SK-N-SH treated with all-trans-retinoic acid at 6 μM for 48 hours (cell line): ENCODE data around the gene SAMD13.

Experiments used
- ATAC-seq: fragments of 200-7000 bp; cut with Tn5 transposase; 3 replicates; pipeline ENCODE4 v1.9.1; 2020; ENCODE audit warnings: mild to moderate bottlenecking, moderate library complexity
- ARNTL ChIP-seq: fragments of 450-650 bp; formaldehyde crosslinking; IDR thresholded peaks from 2 replicates; pipeline ENCODE4 v1.5.0; 2020; ENCODE audit warnings: low read depth, mild to moderate bottlenecking, moderate library complexity, borderline replicate concordance
- BACH2 ChIP-seq: fragments of 250-450 bp; sonication (Bioruptor Pico); IDR thresholded peaks from 2 replicates; pipeline ENCODE4 v1.9.0; 2021; ENCODE audit warnings: mild to moderate bottlenecking, borderline replicate concordance
- CSDC2 ChIP-seq: fragments of 250-450 bp; sonication (Bioruptor Pico); IDR thresholded peaks from 2 replicates; pipeline ENCODE4 v1.5.0; 2020; ENCODE audit warnings: mild to moderate bottlenecking, moderate library complexity
- ESRRG ChIP-seq: fragments of 250-450 bp; sonication (Bioruptor Pico); IDR thresholded peaks from 2 replicates; pipeline ENCODE4 v1.6.1; 2021; ENCODE audit warnings: mild to moderate bottlenecking
- GLIS3 ChIP-seq: fragments of 250-450 bp; sonication (Bioruptor Pico); IDR thresholded peaks from 2 replicates; pipeline ENCODE4 v1.5.0; 2020; ENCODE audit warnings: mild to moderate bottlenecking, moderate library complexity
- ISL1 ChIP-seq: fragments of 250-450 bp; sonication (Bioruptor Pico); IDR thresholded peaks from 2 replicates; pipeline ENCODE4 v2.1.2; 2022; ENCODE audit warnings: mild to moderate bottlenecking, moderate library complexity
- OSR1 ChIP-seq: fragments of 250-450 bp; sonication (Bioruptor Pico); IDR thresholded peaks from 2 replicates; pipeline ENCODE4 v1.8.0; 2022; ENCODE audit warnings: moderate library complexity, mild to moderate bottlenecking, inconsistent platforms
- PATZ1 ChIP-seq: fragments of 250-450 bp; sonication (Bioruptor Pico); IDR thresholded peaks from 2 replicates; pipeline ENCODE4 v1.8.0; 2020; ENCODE audit warnings: mild to moderate bottlenecking, moderate library complexity, borderline replicate concordance
- PPARA ChIP-seq: fragments of 250-450 bp; sonication (Bioruptor Pico); IDR thresholded peaks from 2 replicates; pipeline ENCODE4 v1.5.0; 2020; ENCODE audit warnings: mild to moderate bottlenecking, borderline replicate concordance
- RARB ChIP-seq: fragments of 250-450 bp; sonication (Bioruptor Pico); IDR thresholded peaks from 2 replicates; pipeline ENCODE4 v1.8.0; 2021; ENCODE audit warnings: mild to moderate bottlenecking, moderate library complexity
- SNAI2 ChIP-seq: fragments of 250-450 bp; sonication (Bioruptor Pico); IDR thresholded peaks from 2 replicates; pipeline ENCODE4 v1.5.0; 2020; ENCODE audit warnings: mild to moderate bottlenecking, moderate library complexity
- TOX ChIP-seq: fragments of 250-450 bp; sonication (Bioruptor Pico); IDR thresholded peaks from 2 replicates; pipeline ENCODE4 v1.8.0; 2021; ENCODE audit warnings: mild to moderate bottlenecking, moderate library complexity, borderline replicate concordance
- ZC3H10 ChIP-seq: fragments of 250-450 bp; sonication (Bioruptor Pico); IDR thresholded peaks from 2 replicates; pipeline ENCODE4 v1.5.1; 2021; ENCODE audit warnings: mild to moderate bottlenecking, moderate library complexity
- ZFP3 ChIP-seq: fragments of 250-450 bp; sonication (Bioruptor Pico); IDR thresholded peaks from 2 replicates; pipeline ENCODE4 v1.5.0; 2020; ENCODE audit warnings: mild to moderate bottlenecking, moderate library complexity
- ZFP30 ChIP-seq: fragments of 450-650 bp; formaldehyde crosslinking; IDR thresholded peaks from 2 replicates; pipeline ENCODE4 v1.5.0; 2022; ENCODE audit warnings: mild to moderate bottlenecking, moderate library complexity
- ZNF565 ChIP-seq: fragments of 450-650 bp; formaldehyde crosslinking; conservative IDR thresholded peaks from 2 replicates; pipeline ENCODE4 v1.5.0; 2020; ENCODE audit warnings: low read depth, mild to moderate bottlenecking, moderate library complexity
- ZNF70 ChIP-seq: fragments of 450-650 bp; formaldehyde crosslinking; IDR thresholded peaks from 2 replicates; pipeline ENCODE4 v1.5.0; 2020; ENCODE audit warnings: mild to moderate bottlenecking, moderate library complexity
- ZNF8 ChIP-seq: fragments of 450-650 bp; formaldehyde crosslinking; IDR thresholded peaks from 2 replicates; pipeline ENCODE4 v1.5.0; 2020; ENCODE audit warnings: mild to moderate bottlenecking, moderate library complexity
- TF ChIP-seq, protein P1 (sequence below): fragments of 250-450 bp; sonication (Bioruptor Pico); IDR thresholded peaks from 2 replicates; pipeline ENCODE4 v1.8.0; 2021; ENCODE audit warnings: low read depth, mild to moderate bottlenecking, moderate library complexity, borderline replicate concordance
- TF ChIP-seq, protein P2 (sequence below): fragments of 250-450 bp; sonication (Bioruptor Pico); IDR thresholded peaks from 2 replicates; pipeline ENCODE4 v1.5.1; 2021; ENCODE audit warnings: mild to moderate bottlenecking, moderate library complexity
- TF ChIP-seq, protein P3 (sequence below): fragments of 250-450 bp; sonication (Bioruptor Pico); IDR thresholded peaks from 2 replicates; pipeline ENCODE4 v1.5.1; 2020; ENCODE audit warnings: low read depth, mild to moderate bottlenecking, moderate library complexity
- TF ChIP-seq, protein P4 (sequence below): fragments of 250-450 bp; sonication (Bioruptor Pico); IDR thresholded peaks from 2 replicates; pipeline ENCODE4 v1.5.0; 2020; ENCODE audit warnings: mild to moderate bottlenecking, moderate library complexity

Gene SAMD13

DNA sequence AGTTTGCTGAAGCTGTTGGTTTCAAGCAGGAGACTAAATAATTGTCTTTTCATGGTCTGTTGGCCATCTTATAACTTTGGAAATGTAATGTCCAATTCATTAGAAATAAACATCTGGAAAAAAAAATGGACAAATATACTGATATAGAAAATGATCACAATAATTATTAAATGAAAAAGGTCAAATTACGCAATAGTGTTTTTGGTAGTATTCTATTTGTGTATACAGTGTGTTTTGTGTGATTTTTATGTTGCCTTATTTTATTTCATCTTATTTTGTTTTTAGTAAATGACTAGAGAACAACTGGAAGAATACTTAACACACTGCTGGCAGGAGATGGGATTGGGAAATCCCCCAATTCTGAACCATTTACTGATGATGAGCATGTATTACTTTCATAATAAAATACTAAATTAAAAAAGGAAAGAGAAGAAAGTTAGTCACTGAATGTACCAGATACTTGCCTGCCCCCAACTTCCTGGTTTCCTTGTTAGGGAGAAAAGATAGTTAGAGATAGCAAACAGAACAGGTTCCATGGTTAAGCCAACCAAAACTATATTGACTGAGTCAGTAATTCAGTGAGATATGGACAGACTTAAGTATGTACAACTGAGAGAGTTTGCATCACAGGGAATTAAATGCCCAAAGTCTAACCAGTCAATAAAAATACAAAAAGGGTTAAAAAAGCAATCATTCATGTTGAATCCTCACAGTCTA is 24.0 kb upstream of the SAMD13 start:
- ATAC-seq, result no peak
- TF ChIP-seq BACH2, result no peak
- no peak for TF ChIP-seq ZFP30 (CRISPR knock-in tag)
- no peak for TF ChIP-seq SNAI2 (CRISPR knock-in tag)
- TF ChIP-seq TOX (CRISPR knock-in tag), result no peak
- TF ChIP-seq ZC3H10 (CRISPR knock-in tag), result no peak
- TF ChIP-seq CSDC2 (CRISPR knock-in tag), result no peak
- TF ChIP-seq, protein P1, sequence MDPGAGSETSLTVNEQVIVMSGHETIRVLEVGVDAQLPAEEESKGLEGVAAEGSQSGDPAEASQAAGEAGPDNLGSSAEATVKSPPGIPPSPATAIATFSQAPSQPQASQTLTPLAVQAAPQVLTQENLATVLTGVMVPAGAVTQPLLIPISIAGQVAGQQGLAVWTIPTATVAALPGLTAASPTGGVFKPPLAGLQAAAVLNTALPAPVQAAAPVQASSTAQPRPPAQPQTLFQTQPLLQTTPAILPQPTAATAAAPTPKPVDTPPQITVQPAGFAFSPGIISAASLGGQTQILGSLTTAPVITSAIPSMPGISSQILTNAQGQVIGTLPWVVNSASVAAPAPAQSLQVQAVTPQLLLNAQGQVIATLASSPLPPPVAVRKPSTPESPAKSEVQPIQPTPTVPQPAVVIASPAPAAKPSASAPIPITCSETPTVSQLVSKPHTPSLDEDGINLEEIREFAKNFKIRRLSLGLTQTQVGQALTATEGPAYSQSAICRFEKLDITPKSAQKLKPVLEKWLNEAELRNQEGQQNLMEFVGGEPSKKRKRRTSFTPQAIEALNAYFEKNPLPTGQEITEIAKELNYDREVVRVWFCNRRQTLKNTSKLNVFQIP (CRISPR knock-in tag), result no peak
- TF ChIP-seq PPARA (CRISPR knock-in tag), result no peak
- TF ChIP-seq GLIS3, result no peak
- TF ChIP-seq ISL1, result no peak
- TF ChIP-seq ZNF565, result no peak
- TF ChIP-seq ESRRG, result no peak
- no peak for TF ChIP-seq ZFP3
- TF ChIP-seq RARB (CRISPR knock-in tag), result no peak
- TF ChIP-seq, all 23 proteins: peak for 0

DNA sequence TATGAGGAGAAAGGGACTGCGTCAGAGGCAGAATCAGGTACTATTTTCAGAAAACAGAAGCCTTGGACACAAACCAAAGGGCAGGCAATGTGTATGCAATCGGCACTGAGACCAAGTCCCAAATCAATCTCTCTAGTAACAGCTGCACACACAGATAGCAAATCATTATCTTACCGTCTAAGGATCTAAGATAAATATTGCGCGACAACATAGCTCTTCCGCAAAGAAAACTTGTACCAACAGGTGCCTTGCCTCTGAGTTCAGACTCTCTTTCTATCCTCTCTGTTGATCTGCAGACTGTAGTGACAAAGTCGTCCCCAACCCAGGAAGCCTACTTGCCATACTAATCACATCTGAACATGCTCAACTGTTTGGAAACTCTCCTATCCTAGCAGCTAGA is 22.6 kb upstream of the SAMD13 start:
- TF ChIP-seq, protein P2, sequence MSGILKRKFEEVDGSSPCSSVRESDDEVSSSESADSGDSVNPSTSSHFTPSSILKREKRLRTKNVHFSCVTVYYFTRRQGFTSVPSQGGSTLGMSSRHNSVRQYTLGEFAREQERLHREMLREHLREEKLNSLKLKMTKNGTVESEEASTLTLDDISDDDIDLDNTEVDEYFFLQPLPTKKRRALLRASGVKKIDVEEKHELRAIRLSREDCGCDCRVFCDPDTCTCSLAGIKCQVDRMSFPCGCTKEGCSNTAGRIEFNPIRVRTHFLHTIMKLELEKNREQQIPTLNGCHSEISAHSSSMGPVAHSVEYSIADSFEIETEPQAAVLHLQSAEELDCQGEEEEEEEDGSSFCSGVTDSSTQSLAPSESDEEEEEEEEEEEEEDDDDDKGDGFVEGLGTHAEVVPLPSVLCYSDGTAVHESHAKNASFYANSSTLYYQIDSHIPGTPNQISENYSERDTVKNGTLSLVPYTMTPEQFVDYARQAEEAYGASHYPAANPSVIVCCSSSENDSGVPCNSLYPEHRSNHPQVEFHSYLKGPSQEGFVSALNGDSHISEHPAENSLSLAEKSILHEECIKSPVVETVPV (CRISPR knock-in tag), result no peak
- no peak for TF ChIP-seq ISL1
- no peak for TF ChIP-seq ZFP30 (CRISPR knock-in tag)
- ATAC-seq, result no peak

DNA sequence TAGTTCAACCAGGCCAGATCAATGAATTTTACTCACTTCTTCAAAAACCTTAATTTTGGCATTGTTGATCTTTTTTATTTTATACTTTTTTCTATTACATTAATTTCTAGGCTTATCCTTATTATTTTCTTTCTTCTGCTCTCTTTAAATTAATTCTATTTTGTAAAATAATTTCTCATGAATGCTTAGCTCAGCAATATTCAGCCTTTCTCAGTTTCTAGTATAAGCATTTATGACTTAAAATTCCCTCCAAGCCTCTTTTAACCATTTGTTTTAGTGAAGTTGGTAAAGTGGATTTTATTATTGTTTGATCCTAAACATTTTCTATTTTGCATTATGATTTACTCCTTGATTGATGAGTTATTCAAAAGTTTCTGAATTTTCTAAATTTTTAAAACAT is 20.6 kb upstream of the SAMD13 start:
- ATAC-seq, result no peak
- no peak for TF ChIP-seq ZNF565
- no peak for TF ChIP-seq PATZ1 (CRISPR knock-in tag)
- TF ChIP-seq RARB (CRISPR knock-in tag), result no peak
- no peak for TF ChIP-seq ISL1
- TF ChIP-seq ZNF70 (CRISPR knock-in tag), result no peak
- no peak for TF ChIP-seq BACH2
- TF ChIP-seq ARNTL, result no peak
- TF ChIP-seq ZFP3, result no peak
- TF ChIP-seq, protein P1 (CRISPR knock-in tag), result no peak
- TF ChIP-seq CSDC2 (CRISPR knock-in tag), result no peak
- TF ChIP-seq ZC3H10 (CRISPR knock-in tag), result no peak
- no peak for TF ChIP-seq OSR1 (CRISPR knock-in tag)
- no peak for TF ChIP-seq GLIS3
- TF ChIP-seq ZNF8, result no peak
- TF ChIP-seq ZFP30 (CRISPR knock-in tag), result no peak
- TF ChIP-seq ESRRG, result no peak

- ATAC-seq, result no peak
- TF ChIP-seq ESRRG (no peak), ZFP3 (no peak), ZFP30 (CRISPR knock-in tag) (no peak), SNAI2 (CRISPR knock-in tag) (no peak), TOX (CRISPR knock-in tag) (no peak), CSDC2 (CRISPR knock-in tag) (no peak)
- TF ChIP-seq, protein P1 (CRISPR knock-in tag), result no peak
- TF ChIP-seq, protein P3, sequence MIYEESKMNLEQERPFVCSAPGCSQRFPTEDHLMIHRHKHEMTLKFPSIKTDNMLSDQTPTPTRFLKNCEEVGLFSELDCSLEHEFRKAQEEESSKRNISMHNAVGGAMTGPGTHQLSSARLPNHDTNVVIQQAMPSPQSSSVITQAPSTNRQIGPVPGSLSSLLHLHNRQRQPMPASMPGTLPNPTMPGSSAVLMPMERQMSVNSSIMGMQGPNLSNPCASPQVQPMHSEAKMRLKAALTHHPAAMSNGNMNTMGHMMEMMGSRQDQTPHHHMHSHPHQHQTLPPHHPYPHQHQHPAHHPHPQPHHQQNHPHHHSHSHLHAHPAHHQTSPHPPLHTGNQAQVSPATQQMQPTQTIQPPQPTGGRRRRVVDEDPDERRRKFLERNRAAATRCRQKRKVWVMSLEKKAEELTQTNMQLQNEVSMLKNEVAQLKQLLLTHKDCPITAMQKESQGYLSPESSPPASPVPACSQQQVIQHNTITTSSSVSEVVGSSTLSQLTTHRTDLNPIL, result no peak
- TF ChIP-seq, protein P4, sequence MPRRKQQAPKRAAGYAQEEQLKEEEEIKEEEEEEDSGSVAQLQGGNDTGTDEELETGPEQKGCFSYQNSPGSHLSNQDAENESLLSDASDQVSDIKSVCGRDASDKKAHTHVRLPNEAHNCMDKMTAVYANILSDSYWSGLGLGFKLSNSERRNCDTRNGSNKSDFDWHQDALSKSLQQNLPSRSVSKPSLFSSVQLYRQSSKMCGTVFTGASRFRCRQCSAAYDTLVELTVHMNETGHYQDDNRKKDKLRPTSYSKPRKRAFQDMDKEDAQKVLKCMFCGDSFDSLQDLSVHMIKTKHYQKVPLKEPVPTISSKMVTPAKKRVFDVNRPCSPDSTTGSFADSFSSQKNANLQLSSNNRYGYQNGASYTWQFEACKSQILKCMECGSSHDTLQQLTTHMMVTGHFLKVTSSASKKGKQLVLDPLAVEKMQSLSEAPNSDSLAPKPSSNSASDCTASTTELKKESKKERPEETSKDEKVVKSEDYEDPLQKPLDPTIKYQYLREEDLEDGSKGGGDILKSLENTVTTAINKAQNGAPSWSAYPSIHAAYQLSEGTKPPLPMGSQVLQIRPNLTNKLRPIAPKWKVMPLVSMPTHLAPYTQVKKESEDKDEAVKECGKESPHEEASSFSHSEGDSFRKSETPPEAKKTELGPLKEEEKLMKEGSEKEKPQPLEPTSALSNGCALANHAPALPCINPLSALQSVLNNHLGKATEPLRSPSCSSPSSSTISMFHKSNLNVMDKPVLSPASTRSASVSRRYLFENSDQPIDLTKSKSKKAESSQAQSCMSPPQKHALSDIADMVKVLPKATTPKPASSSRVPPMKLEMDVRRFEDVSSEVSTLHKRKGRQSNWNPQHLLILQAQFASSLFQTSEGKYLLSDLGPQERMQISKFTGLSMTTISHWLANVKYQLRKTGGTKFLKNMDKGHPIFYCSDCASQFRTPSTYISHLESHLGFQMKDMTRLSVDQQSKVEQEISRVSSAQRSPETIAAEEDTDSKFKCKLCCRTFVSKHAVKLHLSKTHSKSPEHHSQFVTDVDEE, result no peak
Measured at GRCh38 chr1:84282780-84283333, 18.7 kb upstream of the SAMD13 start.
